Esophagus squamous epithelium (tissue), 5 donors: ENCODE measurements around the gene FBXO22. TPM values are rescaled to one million over a fixed set of nuclear protein-coding genes. Genes with fewer than 3 reads are reported as not detected.
"Not testable (repeated sequence)": the region's sequence is repeated elsewhere in the genome, so short reads cannot be mapped to it uniquely, and the experiment has no call there.

Source experiments
- DNase-seq: peaks from one replicate; lab custom pipeline; 2025; lab: John Stamatoyannopoulos, UW
- H3K27ac ChIP-seq, 4 donors: fragments of 200-600 bp; sonication (generic); one replicate each; pipeline ENCODE4 v1.5.1; 2016 to 2019; ENCODE audit warnings: mild to moderate bottlenecking in 1 of 4
- H3K27me3 ChIP-seq, 4 donors: fragments of 200-600 bp; sonication (generic); 1 replicate in 3 of 4; 2 replicates in 1 of 4; pipeline versions ENCODE4 v1.5.1 to v1.6.0; 2017 to 2021; ENCODE audit warnings: antibody characterized with exemption in 1 of 4
- H3K36me3 ChIP-seq, 3 donors: fragments of 200-600 bp; sonication (generic); one replicate each; pipeline ENCODE4 v1.5.1; 2016 to 2019
- H3K4me1 ChIP-seq, 3 donors: fragments of 200-600 bp; sonication (generic); one replicate each; pipeline ENCODE4 v1.5.1; 2017 to 2019
- H3K4me3 ChIP-seq, 4 donors: fragments of 200-600 bp; sonication (generic); 1 replicate in 3 of 4; 2 replicates in 1 of 4; pipeline ENCODE4 v1.5.1; 2016 to 2019; ENCODE audit warnings: mild to moderate bottlenecking in 2 of 4, moderate library complexity in 1 of 4
- H3K9me3 ChIP-seq, 3 donors: fragments of 200-600 bp; sonication (generic); one replicate each; pipeline ENCODE4 v1.5.1; 2016 to 2019
- CTCF ChIP-seq, 6 experiments: fragments of 450-650 bp in 4 of 6; fragments of 200-600 bp in 2 of 6; sonication (generic) in 2 of 6; IDR thresholded peaks; one replicate each; pipeline ENCODE4 v1.5.1; 2016 to 2019; ENCODE audit warnings: antibody characterized with exemption in 6 of 6, mild to moderate bottlenecking in 4 of 6, moderate library complexity in 4 of 6
- POLR2A ChIP-seq, 4 donors: fragments of 450-650 bp; IDR thresholded peaks; one replicate each; pipeline ENCODE4 v1.6.1; 2017; ENCODE audit warnings: antibody characterized with exemption in 4 of 4, mild to moderate bottlenecking in 4 of 4, moderate library complexity in 3 of 4
- WGBS, 2 donors: methylation state at CpG; one replicate each; pipeline ENCODE4 v1.1.5; 2018; 5-methylcytosine and 5-hydroxymethylcytosine counted together
- intact Hi-C: fragments of 100-400 bp; cut with DNase I; formaldehyde crosslinking; loops from one replicate; pipeline ENCODE4 v1.15.0; 2022
- total RNA-seq, 4 donors: library from RNA; depleted of rRNA; stranded (reverse); fragments of >200 nt; gene quantifications; one replicate each; pipeline ENCODE4 v1.1.0, GENCODE V29; 2016
- donor health status: DM: yes; HTN: yes; CAD: no.

FBXO22 gene
- total RNA-seq, 4 donors from 2014 or later = 5.6 to 18.9 (median 15.4) TPM

DNA sequence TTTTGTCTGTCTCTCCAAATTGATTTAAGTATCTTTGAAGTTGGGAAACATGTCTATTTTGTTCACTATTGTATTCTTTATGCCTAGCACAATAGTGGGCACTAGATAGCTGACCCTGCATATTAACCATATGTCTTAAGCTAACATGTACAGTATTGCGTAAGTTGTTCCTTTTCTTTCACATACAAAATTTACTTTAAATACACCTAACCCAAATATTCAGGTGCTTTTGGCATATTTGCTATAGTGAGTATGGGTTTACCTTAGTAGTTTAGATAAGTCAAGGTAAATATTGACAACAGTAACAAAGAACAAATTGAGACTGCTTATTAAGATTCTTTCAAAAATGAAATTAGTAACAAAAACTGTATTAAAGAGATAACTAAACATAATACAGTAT lies 57.7 kb downstream of the FBXO22 start:
- H3K36me3 ChIP-seq = no peaks in the 10 kb centered on the region
- 94 to 96% methylated on average over 1 of the region's 1 CpG for WGBS, 2 donors
- H3K4me1 ChIP-seq = no peaks in the 10 kb centered on the region
- TF ChIP-seq POLR2A (IDR thresholded peaks at IDR 0.05) = no peak
- TF ChIP-seq CTCF (IDR thresholded peaks at IDR 0.05) = no peak
- no peak overlapping the region for H3K4me3 ChIP-seq
- H3K27me3 ChIP-seq = peaks cover 0 to 6% (median 2%) of the 10 kb centered on the region in 4 donors
- no peak for DNase-seq
- intact Hi-C loops = no loop called here
- H3K27ac ChIP-seq = no peak overlapping the region
- no peaks in the 10 kb centered on the region for H3K9me3 ChIP-seq

DNA sequence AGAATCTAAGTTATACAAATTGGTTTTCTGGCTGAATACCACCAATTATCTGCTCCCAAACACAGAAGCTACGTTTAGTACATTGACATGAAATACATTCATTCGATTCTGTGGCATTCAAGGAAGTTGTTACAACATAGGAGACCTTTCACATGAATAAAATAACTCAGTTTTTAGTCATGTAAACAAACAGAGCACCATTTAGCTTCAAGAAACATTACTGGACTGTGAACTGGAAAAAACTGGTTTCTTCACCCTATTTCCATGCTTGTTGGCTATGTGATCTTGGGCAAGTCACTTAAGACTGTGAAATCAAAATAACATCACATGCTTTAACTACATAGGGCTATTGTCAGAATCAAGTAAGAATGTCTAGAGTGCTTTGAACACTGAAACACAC lies 62.4 kb downstream of the FBXO22 start:
- 29 to 31% methylated on average over 2 of the region's 2 CpGs for WGBS, 2 donors
- no peaks in the 10 kb centered on the region for H3K27me3 ChIP-seq
- no peaks in the 10 kb centered on the region for H3K9me3 ChIP-seq
- no peak for DNase-seq
- H3K27ac ChIP-seq = no peak overlapping the region
- H3K4me3 ChIP-seq = no peak overlapping the region
- no peak for TF ChIP-seq CTCF (IDR thresholded peaks at IDR 0.05)
- no peak for TF ChIP-seq POLR2A (IDR thresholded peaks at IDR 0.05)
- H3K36me3 ChIP-seq = no peaks in the 10 kb centered on the region
- H3K4me1 ChIP-seq = no peaks in the 10 kb centered on the region
- intact Hi-C loops = no loop called here

- H3K27ac ChIP-seq, intact Hi-C loops, H3K9me3 ChIP-seq, DNase-seq, H3K4me1 ChIP-seq, H3K4me3 ChIP-seq, H3K36me3 ChIP-seq: not testable (repeated sequence)
- WGBS, 2 donors = 71 to 80% methylated on average over 1 of the region's 3 CpGs
- H3K27me3 ChIP-seq = peaks cover 0 to 27% (median 0%) of the 10 kb centered on the region in 4 donors
These were observed 73.1 kb downstream of the FBXO22 start for GRCh38 chr15:75976766-75977165.

DNA sequence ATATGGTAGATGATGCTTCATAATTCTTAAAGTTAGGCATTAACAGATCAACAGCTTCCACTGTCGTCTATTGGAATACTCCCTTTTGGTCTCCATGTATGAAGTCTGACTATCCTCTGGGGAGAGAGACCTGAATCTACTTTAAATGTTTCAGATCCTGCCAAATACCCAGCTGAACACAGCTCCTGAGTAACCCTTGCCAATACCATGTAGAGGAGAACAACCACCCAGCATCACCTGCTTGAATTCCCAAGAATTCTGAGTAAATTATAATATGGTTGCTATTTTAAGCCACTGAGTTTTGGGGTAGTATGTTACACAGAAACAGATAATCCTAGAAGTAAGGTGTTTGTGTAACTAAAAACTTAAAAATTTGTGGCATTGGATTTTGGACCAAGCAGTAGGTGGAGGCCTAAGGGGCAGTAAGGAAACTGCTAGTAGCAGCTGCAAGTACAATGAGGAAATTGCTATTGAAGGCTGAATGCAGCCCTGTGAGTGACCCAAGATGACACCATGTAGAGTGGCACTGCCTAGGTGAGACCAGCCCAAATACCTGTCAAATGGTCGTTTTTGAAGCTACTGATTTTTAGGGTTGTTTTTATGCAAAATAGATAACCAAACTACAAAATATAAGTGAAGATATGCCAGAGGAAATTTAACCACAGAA lies 77.6 kb downstream of the FBXO22 start:
- no peak for DNase-seq
- 53 to 61% methylated on average over 2 of the region's 2 CpGs for WGBS, 2 donors
- no peak overlapping the region for H3K27ac ChIP-seq
- peaks cover 0 to 25% (median 0%) of the 10 kb centered on the region in 4 donors for H3K27me3 ChIP-seq
- no peaks in the 10 kb centered on the region for H3K9me3 ChIP-seq
- TF ChIP-seq POLR2A (IDR thresholded peaks at IDR 0.05) (no peak), CTCF (IDR thresholded peaks at IDR 0.05) (no peak)
- no peaks in the 10 kb centered on the region for H3K36me3 ChIP-seq
- no peak overlapping the region for H3K4me3 ChIP-seq
- intact Hi-C loops = no loop called here
- no peaks in the 10 kb centered on the region for H3K4me1 ChIP-seq

DNA sequence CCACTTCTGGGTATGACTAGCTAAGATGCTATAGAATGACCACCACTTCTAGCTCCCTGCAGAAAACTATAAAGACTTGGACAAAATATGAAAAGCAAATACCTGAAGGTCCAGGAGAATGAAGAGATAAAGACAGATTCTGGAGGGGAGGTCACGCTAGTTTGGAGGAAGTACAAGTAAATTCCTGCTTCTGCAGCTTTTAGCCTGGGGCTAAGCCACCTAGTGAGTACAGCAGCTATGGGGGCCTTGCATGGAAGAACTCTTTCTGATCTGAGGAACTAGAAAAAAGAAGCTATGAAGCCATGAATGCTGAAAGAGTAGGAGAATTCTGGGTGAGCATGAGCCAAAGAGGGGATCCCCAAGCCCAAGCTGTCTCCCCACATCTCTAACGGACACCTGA lies 78.8 kb downstream of the FBXO22 start:
- TF ChIP-seq POLR2A (IDR thresholded peaks at IDR 0.05) (no peak), CTCF (IDR thresholded peaks at IDR 0.05) (no peak)

DNA sequence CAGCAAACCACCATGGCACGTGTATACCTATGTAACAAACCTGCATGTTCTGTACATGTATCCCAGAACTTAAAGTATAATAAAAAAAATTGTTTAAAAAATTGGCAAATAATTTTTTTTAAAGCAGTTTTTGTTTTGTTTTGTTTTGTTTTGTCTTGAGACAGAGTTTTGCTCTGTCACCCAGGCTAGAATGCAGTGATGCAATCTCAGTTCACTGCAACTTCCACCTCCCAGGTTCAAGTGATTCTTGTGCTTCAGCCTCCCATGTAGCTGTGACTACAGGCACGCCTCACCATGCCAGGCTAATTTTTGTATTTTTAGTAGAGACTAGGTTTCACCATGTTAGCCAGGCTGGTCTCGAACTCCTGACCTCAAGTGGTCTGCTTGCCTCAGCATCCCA lies 81.0 kb downstream of the FBXO22 start:
- H3K4me1 ChIP-seq, H3K27me3 ChIP-seq, H3K4me3 ChIP-seq, DNase-seq, intact Hi-C loops, H3K9me3 ChIP-seq, H3K36me3 ChIP-seq, H3K27ac ChIP-seq: not testable (repeated sequence)
- WGBS, 2 donors = 82 to 85% methylated on average over 3 of the region's 3 CpGs

More for the DNA sequence above, 78.8 kb downstream of the FBXO22 start:
- Histone ChIP-seq H3K4me3 (no peak overlapping the region), H3K9me3 (no peaks in the 10 kb centered on the region), H3K27ac (no peak overlapping the region), H3K36me3 (no peaks in the 10 kb centered on the region), H3K27me3 (peaks cover 0 to 13% (median 0%) of the 10 kb centered on the region in 4 donors), H3K4me1 (no peaks in the 10 kb centered on the region)
- DNase-seq = no peak
- intact Hi-C loops = no loop called here
- WGBS, 2 donors = 67 to 88% methylated on average over 2 of the region's 2 CpGs
